NCI-H1048 (cell line): ENCODE measurements around the gene PSME3IP1.
"Not testable (repeated sequence)": the region's sequence is repeated elsewhere in the genome, so short reads cannot be mapped to it uniquely, and the experiment has no call there.

Experiments used
- DNase-seq: peaks from one replicate; lab custom pipeline; 2025; lab: John Stamatoyannopoulos, UW

Gene PSME3IP1

DNA sequence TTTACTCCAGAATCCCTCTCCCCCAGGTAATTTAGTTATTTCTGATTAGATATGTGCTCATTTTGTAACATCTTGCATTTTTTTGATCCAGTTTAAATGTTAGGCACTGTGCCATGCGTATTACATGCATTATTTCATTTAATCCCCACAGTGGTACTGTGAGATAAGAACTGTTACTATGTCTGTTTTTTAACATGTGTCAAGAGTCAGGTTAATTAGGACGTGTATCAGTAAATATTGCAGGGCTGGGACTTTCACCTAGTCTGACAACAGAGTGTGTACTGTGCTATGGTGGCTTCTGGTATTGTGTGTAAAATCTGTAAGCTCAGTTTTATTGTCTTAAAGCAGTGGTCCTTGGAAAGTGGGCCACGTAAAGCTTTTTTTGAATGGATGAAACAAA, 10.9 kb upstream of the PSME3IP1 start:
- DNase-seq, result no peak

DNA sequence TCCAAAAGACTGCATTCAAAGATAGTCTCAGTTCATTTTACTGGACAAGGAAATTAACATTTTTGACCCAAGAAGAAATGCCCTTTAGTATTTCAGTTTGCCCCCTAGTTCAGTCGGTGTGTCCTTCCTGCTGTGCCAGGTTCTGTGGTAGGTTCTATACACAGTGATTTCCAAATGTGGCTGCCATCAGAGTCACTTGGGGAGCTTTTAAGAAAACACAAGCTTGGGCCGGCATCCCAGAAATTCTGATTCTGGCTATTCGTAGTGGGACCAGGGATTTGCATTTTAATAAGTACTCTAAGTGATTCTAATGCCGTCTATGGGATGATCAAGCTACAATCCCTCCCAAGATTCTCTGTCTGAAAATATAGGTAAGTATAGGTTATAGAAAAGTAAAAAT, 10.4 kb upstream of the PSME3IP1 start:
- no peak for DNase-seq

DNA sequence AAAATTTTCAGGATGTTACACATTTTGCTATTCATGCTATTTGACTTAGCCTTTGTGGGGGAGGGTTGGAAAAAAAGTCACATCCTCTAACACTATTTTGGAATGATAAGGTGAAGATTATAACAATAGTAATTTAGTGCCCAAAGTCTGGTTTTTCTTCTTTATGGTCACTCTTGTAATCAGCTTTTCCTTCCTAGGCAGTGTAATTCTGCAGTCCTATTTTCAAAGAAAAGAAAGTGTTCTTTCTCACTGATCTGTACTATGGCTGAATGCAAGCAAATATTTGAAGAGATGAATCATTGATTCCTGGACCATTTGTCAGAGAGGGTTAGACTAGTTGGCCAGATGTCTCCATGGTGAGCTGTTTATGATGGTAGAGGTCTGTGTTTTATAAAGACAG, 8.7 kb upstream of the PSME3IP1 start:
- no peak for DNase-seq

DNA sequence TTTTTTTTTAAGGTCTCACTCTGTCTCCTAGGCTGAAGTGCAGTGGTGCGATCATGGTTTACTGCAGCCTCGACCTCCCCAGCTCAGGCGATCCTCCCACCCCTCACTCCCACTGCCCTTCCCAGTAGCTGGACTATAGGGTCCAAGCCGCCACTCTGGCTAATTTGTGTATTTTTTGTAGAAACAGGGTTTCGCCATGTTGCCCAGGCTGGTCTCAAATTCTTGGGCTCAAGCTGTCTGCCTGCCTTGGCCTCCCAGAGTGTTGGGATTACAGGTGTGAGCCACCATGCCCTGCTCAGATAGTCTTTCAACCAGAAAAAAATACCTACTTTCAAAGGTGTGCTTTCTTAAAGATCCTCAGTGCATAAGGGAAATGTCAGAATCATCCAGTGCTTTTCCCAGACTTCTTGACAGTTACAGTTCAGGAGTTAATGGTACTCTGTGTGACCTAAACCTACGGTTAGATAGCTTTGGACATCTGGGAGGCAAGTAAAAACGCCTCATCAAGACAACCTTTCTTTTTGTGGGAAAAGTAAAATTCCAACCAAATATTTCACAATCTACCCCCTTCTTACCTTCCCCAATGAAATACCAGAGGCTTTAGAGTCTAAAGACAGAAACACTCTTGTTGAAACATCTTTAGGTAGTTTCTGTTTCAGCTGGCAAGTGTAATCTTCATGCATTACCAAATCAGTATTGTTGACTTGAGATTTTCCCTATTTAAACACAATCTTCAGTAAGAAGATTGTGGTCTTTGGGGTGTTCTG, 7.1 kb upstream of the PSME3IP1 start:
- no peak for DNase-seq

DNA sequence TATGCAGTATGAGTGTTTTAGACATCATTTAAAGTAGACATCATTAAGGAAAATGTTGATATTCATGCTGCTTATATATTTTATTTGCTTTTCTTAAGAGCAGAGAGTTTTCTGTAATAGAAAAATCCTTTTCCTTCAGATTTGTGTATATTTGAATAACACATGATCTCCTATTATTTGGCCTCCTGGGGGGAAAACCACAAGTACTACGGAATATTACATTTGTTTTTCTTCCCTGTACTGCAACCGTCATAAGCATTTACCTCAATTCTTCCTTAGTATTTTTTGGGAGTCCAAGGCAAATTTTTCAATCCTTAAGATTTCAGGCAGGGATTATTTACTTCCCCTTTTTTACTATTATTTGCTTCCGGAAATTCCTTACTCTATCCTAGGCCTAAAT, 6.3 kb upstream of the PSME3IP1 start:
- DNase-seq, result no peak

DNA sequence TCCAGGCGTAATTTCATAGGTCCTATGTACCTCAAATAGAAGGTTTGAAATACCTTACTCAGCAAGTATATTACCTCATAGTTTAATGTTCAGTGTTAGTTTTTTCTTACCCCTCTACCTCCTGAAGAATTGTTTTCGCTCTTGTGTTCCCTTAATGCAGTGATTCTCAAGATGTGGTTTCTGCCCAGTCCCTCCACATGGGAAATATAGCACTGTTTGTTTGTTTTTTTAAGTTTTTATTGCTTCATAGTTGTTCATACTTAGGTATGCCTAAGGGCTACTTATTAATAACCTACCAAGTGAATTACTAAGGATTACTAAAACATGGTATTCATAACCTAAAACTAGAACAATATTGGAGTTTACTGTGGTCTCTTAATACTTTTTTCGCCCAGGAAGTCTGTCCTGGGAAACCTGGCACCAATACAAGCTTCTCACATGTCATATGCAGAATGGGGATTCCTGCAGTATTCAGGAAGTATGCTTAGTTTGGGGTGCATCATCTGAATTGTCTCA, 5.3 kb upstream of the PSME3IP1 start:
- no peak for DNase-seq

DNA sequence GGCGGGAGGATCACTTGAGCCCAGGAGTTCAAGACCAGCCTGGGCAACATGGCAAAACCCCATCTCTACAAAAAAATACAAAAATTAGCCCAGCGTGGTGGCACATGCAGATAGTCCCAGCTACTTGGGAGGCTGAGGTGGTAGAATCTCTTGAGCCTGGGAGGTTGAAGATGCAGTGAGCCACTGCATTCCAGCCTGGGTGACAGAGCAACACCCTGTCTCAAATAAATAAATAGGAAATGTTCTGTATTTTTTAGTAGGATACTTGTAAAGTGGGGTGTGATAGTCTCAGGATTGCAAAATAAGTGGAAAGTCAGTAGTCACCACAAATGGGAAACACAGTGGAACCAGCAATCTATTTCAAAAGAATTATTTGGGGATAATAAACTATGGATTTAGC, 4.3 kb upstream of the PSME3IP1 start:
- DNase-seq, result no peak

DNA sequence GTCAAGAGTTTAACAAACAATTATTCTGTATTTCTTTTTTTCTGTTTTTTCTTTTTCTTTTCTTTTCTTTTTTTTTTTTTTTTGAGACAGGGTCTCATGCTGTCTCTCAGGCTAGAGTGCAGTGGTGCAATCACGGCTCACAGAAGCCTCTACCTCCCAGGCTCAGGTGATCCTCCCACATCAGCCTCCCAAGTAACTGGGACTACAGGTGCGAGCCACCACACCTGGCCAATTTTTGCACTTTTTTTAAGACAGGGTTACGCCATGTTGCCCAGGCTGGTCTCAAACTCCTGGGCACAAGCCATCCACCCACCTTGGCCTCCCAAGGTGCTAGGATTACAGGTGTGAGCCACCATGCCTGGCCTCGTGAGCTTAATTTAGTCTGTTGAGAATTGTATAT, 3.7 kb upstream of the PSME3IP1 start:
- not testable (repeated sequence) for DNase-seq

DNA sequence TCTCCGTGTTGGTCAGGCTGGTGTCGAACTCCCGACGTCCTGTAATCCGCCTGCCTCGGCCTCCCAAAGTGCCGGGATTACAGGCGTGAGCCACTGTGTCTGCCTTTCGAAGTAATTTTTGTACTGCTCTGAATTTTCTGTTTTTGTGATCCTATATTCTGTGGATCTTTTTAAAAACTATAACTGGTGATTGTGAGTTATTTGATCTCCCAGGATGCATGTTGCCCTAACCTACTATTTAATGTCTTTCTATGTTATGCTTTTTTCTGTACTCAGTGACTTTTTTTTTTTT, 2.8 kb upstream of the PSME3IP1 start:
- DNase-seq, result no peak

DNA sequence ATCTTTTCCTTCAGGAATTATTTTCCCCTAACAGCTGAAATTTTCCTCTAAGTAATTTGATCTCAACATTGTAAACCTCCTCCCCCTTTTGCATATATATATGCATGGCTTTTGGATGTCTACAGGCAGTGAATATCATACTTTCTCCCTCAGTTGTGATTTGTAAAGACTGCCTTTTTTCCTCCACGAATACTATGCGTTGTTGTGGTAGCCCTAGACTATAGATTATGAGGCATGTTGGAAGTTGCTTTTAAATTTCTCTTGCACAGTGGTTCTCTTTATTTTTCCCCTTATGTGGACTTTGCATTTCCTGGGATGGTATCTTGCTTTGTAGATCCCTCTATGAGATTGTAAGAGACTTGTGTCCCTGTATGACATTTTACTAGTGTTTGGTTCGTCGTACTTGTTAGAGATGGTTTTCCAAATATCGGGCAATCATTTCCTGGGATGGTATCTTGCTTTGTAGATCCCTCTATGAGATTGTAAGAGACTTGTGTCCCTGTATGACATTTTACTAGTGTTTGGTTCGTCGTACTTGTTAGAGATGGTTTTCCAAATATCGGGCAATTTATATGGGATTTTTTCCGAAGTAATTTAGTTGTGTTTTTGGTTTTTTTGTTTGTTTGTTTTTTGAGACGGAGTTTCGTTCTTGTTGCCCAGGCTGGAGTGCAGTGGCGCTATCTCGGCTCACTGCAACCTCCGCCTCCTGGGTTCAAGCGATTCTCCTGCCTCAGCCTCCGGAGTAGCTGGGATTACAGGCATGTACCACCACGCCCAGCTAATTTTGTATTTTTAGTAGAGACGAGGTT, 2.3 kb upstream of the PSME3IP1 start:
- not testable (repeated sequence) for DNase-seq

DNA sequence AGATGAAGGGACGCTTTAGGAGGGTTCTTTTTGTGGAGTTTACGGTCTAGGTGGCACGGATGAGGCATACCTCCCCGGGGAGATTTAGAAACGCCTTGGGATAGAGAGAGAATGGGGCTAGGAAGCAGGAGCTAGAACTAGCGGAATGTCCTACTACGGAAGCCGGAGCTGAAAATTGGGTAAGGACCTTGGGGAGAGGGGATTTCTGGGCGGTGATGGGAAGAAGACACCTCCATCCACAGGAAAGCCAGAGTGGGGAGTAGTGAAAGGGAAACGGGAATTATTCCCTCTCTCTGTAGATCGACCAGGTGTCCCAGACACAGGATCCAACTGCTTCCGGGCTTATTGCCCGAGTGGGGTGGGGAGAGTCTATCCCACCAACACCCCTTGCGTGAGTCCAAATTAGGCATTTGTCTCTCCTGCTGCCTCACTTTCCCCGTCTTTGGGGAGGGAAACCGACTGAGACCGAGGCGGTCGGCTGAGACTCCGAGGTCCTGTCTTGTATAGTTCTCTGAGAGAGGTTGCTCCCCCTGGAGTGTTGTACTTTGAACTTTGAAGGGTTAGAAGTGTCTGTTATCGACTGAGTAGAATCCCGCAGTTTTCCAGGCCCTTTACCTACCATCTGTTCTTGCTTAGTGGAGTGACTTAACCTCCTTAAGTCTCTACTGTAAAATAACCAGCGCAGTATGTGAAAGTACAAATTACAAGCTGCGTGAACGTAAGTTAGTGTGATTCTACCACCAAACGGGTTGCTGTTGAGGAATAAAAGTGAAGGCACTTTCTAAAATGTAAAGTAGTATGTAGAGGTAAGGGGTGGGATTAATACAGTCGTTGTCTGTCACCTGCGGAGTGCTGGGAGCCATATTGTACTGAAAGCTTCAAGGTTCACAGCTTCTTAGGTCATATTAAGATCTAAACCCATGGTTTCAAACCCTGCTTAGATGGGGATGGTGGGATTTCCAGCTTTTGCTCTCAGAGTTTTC, 1.3 kb upstream of the PSME3IP1 start:
- no peak for DNase-seq

DNA sequence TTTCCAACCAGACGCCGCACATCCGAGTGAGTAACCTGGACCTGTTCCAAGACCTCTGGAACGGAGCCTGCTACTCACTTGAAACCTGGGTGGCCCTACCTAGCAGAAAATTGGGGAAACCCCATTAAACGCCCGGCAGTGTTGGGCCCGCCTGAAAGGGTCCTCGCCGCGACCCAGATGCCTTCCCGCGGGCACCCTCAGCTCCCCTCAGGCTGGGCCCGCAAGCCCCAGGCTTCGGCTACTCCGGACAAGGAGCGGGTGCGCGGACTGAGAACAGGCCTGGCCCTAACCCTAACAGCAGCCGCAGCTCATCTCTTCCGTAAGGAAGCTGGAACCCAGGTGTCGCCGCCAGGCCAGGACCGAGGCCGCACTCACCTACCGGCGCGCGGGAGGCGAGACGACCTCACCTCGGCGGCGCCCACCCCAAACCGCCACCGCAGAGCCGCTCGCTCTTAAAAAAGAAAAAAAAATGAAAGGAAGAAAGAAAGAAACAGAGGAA, 344 bp downstream of the PSME3IP1 start:
- DNase-seq, result no peak

DNA sequence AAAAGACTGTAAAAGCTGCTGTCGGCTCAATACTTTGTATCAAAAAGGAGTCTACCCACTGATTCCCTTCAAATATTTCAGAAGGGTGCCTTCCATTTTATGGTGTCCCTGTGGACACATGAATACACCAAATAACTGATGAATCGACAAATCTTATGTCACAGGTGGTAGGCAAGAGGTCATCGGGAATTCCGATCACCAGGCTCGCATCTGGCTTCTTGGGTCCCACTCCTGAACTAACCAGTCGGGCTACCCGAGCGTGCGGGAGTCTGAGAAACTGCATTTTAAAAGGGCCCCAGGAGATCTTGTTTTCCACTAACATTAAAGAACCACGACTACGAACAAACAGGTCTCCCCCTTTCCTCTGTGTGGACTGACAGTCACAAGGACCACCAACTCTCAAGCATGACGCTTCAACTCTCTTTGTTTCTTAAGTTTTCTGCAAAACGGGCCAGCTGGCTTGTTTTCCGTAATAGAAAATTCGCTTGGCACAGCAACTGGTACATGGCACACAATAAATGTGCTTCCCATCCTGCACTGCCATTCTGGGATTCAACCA, 873 bp downstream of the PSME3IP1 start:
- no peak for DNase-seq

DNA sequence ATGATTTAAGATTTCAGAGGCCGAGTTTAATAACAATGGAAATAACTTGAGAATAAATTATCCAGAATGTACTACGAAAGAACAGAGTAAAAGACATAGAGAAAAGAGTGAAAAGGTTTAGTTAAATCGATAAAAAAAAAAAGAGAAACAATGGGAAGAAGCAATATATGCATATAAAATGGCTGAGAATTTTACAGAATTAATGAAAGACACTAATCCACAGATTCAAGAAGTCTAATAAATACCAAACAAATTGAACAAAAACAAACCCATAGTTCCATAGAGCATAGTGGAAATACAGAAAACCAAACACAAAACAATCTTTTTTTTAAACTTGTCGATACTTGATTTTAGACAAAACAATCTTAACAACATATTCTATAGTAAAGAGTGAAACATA, 1.7 kb downstream of the PSME3IP1 start:
- no peak for DNase-seq

DNA sequence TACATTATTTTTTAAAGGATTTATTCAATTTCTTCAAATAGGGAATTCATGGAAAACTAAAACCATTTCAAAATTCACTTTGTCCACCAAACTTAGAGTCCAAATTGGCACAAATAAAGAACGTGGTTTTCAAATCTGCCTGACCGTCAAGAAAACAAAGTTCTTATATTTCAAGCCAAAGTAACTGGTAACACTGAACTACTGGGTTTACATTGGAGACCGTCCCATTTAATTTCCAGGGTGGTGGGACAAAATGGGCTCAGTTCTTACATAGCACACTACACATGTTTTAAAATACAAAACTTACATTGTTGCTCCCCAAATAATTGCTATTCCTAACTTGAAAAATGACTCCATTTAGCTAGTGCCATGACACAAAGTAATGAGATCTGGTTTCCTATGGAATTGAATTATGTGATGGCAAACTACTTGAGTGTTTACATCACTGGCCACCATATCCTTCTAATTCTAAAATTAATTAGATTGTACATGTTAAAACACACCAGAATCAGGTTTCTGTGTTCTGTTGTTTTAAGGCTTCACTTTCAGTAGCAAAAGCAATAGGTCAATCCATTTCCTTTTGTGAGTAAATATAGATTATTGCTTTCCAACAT, 6.5 kb downstream of the PSME3IP1 start:
- DNase-seq, result no peak

DNA sequence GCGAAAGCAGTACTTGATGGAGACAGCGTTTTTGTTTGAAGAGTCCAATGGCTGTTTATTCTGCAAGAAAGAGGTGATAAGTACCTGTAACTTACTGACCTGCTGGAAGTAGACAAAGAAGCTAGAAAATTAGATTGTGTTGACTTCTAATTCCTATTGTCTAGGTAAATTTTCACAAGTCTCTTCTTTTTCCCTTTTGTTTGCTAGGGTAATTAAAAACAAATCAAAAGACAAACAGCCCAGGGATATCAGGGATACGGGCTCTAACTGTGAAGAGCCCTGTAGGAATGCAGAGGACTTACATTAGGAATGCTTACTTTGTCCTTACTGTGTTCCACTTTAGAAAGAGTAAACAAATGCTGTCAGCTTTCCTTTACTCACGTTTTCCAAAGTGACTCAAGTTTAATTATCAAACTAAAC, 7.0 kb downstream of the PSME3IP1 start:
- no peak for DNase-seq

DNA sequence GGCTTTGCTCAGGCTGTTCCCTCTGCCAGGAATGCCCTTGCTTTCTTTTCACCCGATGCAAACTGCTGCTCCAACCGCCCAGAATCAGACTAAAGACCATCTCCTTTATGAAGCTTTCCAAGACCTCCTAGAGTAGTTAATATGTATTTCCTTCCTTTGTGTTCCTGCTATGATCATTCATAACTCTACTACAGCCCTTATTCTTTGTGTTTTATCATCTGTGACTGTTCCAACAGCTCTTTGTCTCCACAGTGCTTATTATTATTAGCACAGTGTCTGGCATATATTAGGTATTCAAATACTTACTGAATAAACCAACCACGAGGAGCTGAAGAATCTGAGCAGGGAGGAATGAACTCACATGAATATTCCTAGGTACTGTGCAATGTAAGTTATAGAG, 7.6 kb downstream of the PSME3IP1 start:
- DNase-seq, result no peak

DNA sequence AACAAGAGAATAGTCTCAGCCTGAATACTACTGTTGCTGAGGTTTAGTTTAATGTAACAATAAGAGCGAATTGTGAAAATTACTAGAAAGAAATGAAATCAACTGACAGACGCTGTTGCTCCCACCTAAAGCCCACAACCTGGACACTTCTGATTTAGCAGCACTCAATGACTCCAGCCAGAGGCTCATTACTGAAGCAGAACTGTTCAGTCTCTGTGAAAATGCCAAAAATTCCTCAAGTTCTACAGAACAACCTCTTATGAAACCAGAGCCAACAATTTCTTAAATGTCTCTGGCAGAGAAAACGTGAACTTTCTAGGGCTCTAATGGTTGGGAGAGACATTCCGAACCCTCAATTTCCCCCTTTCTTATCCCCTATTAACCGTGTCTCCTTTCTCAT, 9.9 kb downstream of the PSME3IP1 start:
- no peak for DNase-seq

DNA sequence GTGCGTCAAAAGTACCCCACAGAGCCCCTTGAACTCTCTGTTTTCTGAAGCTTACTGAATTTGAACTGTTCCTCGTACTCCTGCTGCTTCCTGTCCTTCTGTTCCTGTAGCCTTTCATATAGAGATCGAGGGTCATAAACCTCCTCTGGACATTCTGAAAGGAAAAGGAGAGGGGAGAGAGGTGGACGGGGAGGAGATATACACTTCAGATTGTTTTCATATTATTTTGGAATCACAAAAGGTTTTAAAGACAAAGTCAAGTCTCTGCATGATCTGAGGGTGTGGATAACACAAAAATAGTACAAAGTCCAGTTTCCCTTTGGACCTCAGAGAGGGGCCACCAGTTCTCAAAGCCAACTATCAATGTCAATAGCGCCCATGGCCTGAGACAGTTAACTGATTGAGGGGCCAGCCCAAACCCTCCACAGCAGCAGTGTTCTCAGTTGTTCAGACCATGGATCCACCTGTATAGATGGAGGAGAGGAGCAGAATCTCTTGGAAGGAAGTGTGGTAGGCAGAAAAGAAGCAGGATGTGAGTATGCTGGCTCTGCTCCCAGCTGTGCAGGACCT, 13.0 kb downstream of the PSME3IP1 start:
- DNase-seq, result no peak

DNA sequence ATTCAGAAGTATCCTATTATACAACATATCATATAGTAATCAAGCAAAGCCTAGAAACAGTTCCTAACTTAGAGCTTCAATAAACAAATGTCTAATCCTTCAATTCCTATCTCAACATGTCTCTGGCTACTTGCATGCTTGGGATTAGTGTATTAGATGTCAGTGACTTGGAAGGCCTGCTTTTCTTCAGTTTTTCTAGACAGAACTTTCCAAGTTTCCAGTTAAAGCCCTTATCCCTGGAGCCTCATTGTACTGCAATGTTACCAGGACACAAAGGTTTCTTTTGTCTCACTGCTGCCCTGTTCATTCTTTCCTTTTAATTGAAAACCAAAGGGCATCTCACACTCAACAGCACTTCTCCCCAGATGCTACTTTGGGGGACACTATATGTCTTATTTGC, 16.5 kb downstream of the PSME3IP1 start:
- no peak for DNase-seq

DNA sequence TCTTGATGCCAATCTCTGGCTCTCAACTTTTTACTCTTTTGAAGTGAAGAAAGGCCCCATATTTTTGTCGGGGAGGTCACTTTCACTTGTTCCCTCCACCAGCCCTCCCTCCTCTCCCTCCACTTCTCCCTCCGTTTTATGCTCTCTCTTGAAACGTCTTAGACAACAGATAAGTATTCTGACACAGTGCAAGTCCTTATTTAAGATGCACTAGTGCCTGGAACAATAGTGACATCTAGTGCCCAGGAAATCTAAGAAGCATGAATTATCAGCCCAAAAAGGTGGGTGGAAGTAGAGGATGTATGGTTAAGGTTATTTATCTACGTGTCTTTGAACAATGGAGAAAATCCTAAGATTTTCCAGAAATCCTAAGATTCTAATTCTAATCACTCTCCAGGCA, 17.9 kb downstream of the PSME3IP1 start:
- DNase-seq, result no peak
